Activated CD8-positive, alpha-beta memory T cell treated with anti-CD3 and anti-CD28 coated beads, Interleukin-2, amount 50 U/mL, for 24 hours (primary cell): ENCODE data around the gene KIRREL3.

ENCODE experiments used
- DNase-seq: peaks from one replicate; pipeline ENCODE4 v3.0.0-alpha.2; 2020; ENCODE audit errors: extremely low read depth

Gene KIRREL3

GRCh38 chr11:126830216-126830806, 170.3 kb downstream of the KIRREL3 start:
- no peak for DNase-seq

GRCh38 chr11:126829716-126830115, 170.9 kb downstream of the KIRREL3 start:
- DNase-seq: no peak

- no peak for DNase-seq
Observed at GRCh38 chr11:126824035-126824607, 176.4 kb downstream of the KIRREL3 start.

- no peak for DNase-seq
Observed at GRCh38 chr11:126823274-126823673, 177.3 kb downstream of the KIRREL3 start.

GRCh38 chr11:126821827-126822226, 178.7 kb downstream of the KIRREL3 start:
- no peak for DNase-seq

- no peak for DNase-seq
Observed at GRCh38 chr11:126819194-126819593, 181.4 kb downstream of the KIRREL3 start.

GRCh38 chr11:126817523-126818450, 182.8 kb downstream of the KIRREL3 start:
- no peak for DNase-seq

GRCh38 chr11:126817096-126817495, 183.5 kb downstream of the KIRREL3 start:
- DNase-seq: no peak

- no peak for DNase-seq
Observed at GRCh38 chr11:126816645-126817044, 183.9 kb downstream of the KIRREL3 start.

GRCh38 chr11:126815111-126815510, 185.5 kb downstream of the KIRREL3 start:
- no peak for DNase-seq

GRCh38 chr11:126810776-126811175, 189.8 kb downstream of the KIRREL3 start:
- no peak for DNase-seq

GRCh38 chr11:126809514-126810289, 190.9 kb downstream of the KIRREL3 start:
- no peak for DNase-seq

GRCh38 chr11:126808836-126809235, 191.7 kb downstream of the KIRREL3 start:
- no peak for DNase-seq

- DNase-seq: no peak
Observed at GRCh38 chr11:126808296-126808695, 192.3 kb downstream of the KIRREL3 start.

GRCh38 chr11:126805870-126806269, 194.7 kb downstream of the KIRREL3 start:
- DNase-seq: no peak

GRCh38 chr11:126804363-126804762, 196.2 kb downstream of the KIRREL3 start:
- no peak for DNase-seq

GRCh38 chr11:126800009-126800408, 200.6 kb downstream of the KIRREL3 start:
- no peak for DNase-seq

GRCh38 chr11:126797457-126798169, 203.0 kb downstream of the KIRREL3 start:
- DNase-seq: no peak

- no peak for DNase-seq
Observed at GRCh38 chr11:126793596-126793995, 207.0 kb downstream of the KIRREL3 start.

GRCh38 chr11:126791991-126792390, 208.6 kb downstream of the KIRREL3 start:
- DNase-seq: no peak

- DNase-seq: no peak
Observed at GRCh38 chr11:126791446-126791845, 209.1 kb downstream of the KIRREL3 start.
